Fibroblast of skin of abdomen (primary cell): ENCODE results near the gene TUBA4B.
A peak's percentile ranks its signal among the peaks of the same experiment; 100 is the strongest.
"Not testable (repeated sequence)": the region's sequence is repeated elsewhere in the genome, so short reads cannot be mapped to it uniquely, and the experiment has no call there.

Experiments
- DNase-seq: peaks from one replicate; pipeline ENCODE4 v3.0.0-alpha.2; 2013

TUBA4B gene

DNA sequence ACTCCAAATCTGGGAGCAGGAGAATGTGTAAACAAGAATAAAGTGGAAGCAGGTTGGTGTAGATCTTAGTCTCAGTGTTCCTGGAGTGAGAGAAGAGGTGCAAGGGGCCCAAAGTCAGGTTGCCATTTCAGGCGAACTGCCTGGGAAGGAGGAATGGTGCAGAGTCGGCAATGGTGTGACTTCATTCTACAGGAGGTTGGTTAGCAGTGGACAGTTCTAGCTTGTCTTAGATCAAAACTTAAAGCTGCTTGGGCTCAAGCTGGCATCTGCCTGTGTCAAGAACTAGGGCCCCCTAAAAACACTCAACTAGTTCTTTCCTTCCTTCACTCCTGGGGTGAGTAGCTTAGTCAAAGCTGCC lies 4.2 kb upstream of the TUBA4B start:
- DNase-seq = no peak

DNA sequence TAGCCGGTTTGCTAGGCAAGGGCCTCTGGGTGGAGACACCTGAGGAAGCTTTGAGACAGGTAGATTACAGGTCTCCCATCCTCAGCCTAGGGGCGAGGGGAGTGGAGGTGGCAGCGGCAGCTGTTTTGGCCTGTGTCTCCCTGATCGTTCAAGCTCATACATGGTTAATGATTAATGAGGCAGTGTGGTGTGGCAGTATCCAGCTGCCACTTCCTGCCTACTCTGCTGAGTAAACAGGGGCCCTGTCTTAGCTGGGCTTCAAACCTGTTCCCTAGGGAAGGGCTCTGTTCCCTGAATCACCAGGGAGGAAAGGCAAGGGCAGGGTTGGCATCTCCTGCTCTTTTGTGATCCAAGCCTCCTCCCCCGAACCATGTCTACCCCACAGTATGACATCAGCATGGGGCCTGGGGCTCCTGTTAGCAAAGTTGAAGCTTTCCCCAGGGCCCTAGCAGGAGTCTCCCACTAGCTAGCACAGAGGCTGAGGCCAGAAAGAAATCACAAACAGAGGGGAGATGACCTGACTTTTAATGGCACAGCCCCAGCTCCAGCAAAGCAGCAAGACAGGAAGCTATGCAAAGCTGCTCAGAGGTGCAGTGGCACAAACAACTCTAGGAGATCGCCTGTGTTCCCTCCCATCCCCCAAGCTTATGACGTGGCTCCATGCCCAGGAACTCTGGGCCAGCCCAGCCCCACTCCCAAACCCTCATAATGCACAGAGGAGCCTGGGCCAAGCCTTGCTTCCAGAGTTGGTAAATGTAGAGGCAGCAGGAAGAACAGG lies 3.7 kb upstream of the TUBA4B start:
- DNase-seq = peak; percentile 67

DNA sequence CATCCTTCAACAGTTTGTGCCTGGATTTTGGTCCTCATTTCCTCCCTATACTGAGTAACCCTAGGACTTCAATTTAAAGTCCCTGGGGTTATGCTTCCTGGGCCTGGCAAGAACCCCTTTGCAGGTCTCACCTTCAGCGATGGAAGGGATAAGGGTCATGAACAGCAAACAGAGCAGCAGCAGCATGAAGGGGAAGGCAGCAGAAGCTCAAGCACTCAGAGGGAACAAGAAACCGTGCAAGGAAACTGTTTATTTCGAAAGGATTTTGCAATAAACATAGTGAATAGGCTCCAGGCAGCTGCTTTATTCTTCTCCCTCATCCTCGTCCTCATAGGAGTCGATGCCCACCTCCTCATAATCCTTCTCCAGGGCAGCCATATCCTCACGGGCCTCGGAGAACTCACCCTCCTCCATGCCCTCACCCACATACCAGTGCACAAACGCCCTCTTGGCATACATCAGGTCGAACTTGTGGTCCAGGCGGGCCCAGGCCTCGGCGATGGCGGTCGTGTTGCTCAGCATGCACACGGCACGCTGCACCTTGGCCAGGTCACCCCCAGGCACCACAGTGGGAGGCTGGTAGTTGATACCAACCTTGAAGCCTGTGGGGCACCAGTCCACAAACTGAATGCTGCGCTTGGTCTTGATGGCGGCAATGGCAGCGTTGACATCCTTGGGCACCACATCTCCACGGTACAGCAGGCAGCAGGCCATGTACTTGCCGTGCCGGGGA lies 2.8 kb upstream of the TUBA4B start:
- no peak for DNase-seq

DNA sequence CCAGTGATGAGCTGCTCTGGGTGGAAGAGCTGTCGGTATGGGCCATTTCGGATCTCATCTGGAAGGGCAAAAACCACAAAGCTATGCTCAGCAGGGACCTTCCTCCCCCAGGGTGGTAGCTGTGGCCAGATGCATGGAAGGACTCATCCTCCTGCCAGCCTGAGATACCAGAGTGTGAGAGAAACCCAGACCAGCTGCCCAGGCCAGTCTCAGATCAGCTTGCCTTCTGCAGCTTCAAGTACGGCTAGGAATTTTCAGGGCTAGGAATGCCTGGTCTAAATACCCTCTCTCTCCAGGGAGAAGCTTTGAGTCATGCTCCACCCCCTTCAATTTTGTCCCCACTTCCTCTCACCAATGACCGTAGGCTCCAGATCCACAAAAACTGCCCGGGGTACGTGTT lies 1.4 kb upstream of the TUBA4B start:
- DNase-seq = no peak

DNA sequence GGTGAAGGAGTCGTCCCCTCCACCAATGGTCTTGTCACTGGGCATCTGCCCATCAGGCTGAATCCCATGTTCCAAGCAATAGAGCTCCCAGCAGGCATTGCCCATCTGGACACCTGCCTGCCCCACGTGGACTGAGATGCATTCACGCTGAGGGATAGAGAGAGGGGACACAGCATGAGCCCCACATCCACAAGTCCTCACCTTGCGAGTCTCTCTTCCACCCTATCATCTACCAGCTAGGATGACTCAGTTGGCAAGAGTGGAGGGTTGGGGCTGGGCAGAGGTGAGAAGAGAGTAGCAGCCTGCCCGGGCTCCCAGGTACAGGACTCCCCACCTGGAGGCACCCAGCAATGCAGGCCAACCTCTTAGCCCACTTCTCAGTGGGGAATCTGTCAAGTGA lies 959 bp upstream of the TUBA4B start:
- DNase-seq = no peak

DNA sequence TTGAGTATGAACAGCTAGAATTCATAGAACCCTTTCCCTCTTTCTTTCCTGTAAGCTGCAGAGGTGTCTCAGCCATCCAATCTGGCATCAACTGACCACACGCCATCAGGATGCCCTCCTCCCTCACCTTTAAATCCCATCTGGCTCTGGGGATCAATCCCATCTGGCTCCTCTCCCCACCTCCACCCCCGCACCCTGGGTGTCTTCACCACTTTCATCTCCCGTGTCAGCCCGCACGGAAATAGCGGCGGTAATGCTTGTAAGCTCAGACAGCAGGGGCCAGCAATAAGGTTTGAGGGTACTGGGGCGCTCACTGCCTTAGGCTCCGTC lies 508 bp upstream of the TUBA4B start:
- no peak for DNase-seq

DNA sequence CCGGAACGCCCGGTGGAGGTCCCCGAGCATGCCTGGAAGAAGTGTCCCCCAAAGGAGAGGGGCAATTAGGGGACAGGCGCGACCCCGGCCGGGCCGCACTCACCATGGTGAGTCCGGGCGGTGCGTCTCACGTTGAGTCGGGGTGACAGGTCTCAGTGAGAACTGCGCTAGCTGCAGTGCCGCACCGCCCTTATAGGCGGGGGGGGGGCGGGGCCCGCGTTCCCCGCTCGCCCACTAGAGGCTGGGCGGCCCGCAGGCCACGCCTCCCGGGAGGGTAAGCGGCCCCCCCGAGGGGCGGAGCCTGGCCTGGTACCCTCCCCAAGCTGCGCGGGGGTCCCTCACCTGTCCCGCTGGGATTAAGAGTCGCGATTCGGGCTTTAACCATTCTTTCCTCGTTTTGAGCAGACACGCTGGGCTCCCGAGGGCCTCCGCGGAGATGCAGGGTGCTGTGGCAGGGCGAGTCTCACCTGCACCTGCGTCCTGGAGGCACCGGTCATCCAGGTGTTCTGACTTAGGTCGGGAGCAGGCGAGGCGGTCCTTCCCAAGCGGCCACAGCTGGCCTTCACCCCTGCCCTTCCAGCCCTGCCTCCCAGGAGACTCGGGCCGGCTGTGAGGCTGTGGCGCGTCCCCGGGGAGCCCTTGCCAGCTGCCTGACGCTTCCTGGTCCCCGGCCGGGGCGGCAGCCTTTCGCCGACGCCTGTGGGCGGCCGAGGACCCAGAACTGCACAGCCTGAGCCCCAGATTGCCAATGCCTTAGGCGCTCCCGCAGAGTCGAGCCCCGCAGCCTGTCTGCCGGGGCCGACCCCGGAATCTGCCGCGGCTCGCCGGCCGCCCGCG lies 928 bp downstream of the TUBA4B start, which contains the start of gene TUBA4A:
Gene TUBA4A, minus strand, starts transcription at position 166 of the 837 bp plus-strand sequence. Its CDS starts 60 bp downstream, at position 106.
- DNase-seq = peak; percentile 37

DNA sequence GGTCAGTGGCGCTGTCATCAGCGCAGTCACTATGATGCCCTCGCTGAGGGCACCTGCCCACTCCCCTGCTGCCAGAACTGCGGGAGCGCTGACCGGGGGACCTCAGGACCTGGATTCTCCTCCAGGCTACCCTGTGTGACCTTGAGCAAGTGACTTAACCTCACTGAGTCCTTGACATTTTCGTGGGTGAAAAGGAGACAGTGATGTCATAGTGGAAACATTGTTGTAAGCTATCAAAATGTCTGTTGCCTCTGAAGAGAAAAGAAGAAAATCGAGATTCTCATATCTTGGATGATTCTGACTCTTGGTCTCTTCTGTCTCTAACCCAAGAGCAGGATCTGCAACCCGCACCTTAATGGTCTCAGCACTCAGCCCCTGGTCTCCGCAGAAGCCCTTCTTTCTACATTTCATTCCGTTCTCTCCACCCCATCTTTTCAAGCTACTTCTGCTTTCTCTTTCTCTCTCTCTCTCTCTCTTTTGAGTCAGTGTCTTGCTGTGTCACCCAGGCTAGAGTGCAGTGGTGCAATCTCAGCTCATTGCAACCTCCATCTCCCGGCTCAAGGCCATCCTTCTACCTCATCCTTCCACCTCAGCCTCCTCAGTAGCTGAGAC lies 1.7 kb downstream of the TUBA4B start:
- no peak for DNase-seq

DNA sequence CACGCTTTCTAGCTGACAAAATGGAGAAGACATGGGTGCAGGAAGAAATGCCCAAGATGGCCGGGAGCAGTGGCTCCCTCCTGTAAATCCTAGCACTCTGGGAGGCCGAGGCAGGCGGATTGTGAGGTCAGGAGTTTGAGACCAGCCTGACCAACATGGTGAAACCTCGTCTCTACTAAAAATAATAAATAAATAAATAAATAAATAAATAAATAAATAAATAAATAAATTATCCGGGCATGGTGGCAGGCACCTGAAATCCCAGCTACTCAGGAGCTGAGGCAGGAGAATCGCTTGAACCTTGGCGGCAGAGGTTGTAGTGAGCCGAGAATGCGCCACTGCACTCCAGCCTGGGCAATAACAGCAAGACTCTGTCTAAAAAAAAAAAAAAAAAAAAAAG lies 5.9 kb downstream of the TUBA4B start:
- DNase-seq = not testable (repeated sequence)

DNA sequence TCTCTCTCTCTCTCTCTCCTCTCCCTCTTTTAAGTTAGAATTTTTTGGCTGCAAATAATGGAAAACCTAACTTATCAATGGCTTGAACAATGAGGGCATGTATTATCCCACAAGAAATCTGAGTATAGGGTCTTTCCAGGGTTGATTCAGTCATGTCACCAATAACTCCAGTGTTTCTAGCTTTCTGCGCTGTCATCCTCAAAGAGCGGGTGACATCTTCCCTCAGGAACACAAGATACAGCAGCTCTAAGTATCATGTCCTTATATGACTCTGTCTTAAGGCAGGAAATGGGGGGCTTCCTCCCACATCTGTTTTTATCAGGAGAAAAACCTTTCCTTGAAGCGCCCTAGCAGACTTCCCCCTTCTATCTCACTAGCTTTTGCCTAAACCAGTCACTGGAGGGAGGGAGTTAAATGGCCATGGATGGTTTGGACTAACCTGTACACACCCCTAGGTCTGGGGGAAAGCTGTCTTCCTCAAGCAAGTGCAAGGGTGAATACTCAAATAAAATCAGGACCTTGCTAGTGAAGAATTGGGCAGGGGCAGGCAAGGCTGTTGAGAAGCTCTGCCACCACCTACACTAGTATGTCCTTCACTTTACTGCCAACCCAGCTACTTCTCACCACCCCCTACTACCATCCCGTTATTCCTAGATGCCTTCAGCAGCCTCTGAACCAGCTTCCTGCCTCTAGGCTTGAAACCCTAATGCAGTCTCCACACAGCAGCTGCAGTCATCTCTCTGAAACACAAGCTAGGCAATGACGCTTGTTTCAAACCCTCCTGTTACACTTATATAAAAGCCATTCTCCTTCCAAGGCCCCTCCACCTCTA lies 8.2 kb downstream of the TUBA4B start:
- DNase-seq = no peak

DNA sequence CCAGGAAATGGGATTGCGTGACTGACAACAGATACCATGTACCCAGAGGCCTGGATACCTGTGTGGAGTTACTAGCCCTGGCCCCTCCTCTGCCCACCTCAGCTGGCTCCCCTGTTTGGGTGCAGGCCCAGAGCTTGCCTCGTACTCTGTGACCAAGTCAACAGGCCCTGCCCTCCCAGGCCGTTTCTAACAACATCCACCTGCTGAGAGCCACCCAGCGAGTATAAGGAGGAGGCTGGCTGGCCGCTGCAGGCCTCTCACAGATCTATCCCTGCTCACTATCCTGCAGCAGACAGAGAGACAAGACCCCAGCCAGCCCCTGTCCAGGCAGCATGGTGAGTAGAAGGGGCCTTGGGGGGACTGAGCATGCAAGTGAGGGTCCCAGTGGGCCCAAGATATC lies 13.2 kb downstream of the TUBA4B start:
- DNase-seq = no peak

DNA sequence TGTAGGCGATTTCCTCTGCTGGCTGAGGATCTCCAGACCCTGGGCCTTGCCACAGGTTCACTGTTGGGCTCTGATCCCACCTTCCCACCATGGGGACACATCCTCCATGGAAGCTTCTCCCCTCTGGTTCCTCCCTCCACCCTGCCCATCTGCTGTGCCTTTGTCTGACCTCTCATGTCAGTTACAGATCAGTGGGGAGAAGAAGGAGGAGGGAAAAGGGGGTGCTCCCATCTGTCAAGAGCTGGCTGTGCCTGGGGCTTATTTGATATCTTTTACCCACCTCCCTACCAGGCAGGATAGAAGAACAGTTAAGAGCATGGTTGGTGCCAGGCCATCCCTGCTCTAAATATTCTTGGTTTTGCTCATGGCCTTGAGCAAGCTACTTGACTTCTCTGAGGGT lies 13.8 kb downstream of the TUBA4B start:
- no peak for DNase-seq

DNA sequence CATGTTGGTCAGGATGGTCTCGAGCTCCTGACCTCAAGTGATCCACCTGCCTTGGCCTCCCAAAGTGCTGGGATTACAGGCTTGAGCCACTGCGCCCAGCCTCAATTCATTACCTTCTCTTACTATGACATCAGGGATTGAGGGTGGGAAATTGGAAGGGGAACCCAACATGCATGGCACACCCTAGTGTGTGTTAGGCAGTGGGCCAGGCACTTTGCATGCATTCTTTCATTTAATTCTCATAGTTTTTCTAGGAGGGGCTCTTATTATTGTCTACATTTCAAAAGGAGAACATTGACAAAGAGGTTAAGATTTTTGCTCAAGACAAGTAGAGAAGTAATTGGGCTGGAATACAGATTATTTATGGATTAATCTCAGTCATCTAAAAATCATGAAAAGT lies 15.3 kb downstream of the TUBA4B start:
- DNase-seq = no peak

DNA sequence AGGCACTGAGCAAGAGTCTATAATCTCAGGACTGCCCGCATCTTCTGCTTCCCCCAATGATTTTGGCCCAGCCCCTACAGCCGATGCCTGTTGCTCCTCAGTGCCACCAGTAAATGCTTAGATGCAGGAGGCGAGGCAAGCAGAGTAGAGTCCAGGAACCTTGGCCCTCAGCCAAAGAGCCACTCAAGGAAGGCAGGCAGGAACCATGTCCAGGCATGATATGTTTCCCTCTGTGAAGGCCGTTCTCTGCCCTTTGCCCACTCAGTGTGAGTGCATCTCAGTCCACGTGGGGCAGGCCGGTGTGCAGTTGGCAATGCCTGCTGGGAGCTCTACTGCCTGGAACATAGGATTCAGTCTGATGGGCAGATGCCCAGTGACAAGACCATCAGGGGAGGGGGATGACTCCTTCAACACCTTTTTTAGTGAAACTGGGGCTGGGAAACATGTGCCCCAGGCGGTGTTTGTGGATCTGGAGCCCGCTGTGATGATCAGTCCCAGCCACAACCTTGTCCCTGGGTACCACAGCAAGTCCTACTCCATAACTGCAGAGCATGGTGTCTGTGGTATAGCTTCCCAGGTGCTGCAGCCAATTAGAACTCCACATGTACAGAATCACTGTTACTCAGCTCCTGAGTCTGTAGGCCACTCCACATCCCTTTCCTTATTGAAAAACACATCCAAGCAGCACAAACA lies 16.5 kb downstream of the TUBA4B start:
- DNase-seq = no peak

DNA sequence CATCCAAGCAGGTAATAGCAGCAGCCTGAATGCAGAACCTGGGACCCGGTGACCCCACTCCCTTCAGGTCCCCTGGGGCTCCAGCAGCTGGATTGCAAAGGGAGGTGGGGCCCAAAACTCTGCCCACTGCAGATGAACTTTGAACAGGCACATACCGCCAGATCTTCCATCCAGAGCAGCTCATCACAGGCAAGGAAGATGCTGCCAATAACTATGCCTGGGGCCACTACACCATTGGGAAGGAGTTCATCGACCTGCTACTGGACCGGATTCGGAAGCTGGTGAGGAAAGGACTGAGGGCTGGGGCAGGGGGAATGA lies 17.0 kb downstream of the TUBA4B start:
- no peak for DNase-seq

DNA sequence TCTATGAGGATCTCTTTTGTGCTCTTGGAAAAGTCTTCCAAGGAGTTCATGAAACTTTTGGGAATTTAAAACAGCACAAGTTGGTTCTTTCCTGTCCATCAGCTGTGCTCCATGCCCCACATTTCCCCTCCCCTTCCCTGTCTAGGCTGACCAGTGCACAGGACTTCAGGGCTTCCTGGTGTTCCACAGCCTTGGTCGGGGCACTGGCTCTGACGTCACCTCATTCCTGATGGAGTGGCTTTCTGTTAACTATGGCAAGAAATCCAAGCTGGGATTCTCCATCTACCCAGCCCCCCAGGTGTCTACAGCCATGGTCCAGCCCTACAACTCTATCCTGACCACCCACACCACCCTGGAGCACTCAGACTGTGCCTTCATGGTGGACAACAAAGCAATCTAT lies 18.0 kb downstream of the TUBA4B start:
- no peak for DNase-seq

DNA sequence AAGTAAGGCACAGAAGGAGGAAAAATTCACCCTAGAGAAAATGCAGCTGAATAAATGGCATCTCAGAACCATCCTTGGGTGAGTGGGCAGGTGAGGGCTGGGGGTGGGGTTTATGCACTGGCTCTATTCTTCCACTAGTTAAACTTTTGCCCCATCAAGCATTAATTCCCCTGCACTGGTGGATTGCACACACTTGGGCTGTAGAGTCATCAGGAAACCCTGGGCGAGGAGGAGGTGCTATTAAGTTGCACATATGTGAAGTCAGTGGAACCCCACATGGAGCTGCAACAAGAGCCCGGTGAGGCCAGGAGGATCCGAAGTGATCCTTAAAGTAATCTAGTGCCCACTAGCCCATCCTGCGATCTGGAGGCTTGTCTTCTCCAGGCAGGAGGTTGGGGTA lies 19.3 kb downstream of the TUBA4B start:
- DNase-seq = no peak

DNA sequence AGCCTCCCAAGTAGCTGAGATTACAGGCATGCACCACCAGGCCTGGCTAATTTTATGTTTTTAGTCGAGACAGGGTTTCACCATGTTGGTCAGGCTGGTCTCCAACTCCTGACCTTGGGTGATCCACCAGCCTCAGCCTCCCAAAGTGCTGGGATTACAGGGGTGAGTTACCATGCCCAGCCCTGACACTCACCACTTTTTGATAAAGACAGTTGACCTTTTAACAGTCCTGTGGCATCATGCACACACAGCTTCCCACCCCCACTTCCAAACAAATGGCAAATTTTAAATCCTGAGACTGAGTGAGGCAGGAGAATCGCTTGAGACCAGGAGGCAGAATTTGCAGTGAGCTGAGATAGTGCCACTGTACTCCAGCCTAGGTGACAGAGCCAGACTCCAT lies 20.0 kb downstream of the TUBA4B start:
- no peak for DNase-seq

DNA sequence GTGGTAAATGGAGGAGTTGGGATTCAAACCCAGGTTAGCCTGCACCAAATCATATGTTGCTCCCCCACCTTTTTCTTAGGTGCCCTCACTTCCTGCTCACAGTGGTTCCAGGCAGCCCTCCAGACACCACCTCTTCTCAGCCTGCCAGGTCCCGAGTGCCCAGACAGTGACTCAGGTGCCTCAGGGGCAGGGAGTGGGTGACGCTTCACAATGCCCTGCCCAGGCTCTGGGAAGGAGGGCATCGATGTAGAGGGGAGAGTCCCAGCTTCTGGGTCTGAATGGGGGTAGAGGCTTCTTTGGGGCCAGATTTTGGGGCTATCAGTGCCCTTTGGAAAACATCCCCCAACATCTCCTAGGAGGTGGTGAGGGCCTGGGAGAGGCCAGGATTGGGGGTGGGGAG lies 20.9 kb downstream of the TUBA4B start:
- DNase-seq = no peak

DNA sequence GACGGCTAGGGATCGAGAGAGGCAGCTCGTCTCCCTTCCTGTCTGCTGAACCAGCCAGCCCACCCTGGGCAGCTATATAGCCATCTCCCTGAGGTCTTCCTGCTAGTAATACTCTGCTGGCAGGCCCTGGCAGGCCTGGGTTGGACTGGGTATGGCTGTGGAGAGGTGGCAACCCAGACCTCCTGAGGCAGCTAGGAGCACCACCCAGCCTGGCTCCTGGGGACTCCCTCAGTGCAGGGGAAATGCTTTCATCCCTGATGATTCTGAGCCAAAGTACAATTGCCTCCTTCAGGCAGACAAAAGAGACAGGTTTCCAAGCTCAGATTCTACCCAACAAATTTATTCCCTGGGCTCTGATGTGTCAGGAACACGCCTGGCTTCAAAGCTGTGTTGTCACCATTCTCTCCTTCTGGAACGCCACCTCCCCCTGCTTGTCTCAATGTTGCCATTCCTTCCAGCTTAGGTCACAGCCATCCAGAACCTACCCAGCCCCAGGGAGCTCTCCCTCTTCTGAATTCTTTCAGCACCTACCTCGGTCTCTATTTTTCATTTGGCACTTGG lies 21.4 kb downstream of the TUBA4B start:
- DNase-seq = peak; percentile 83
